ENCODE measurements around the gene LOXL1. TPM values are rescaled to one million over a fixed set of nuclear protein-coding genes. Genes with fewer than 3 reads are reported as not detected.

Gene LOXL1
- total and polyA plus RNA-seq, 9 of the 15 experiments (the other 6 are each of a cell fraction or from before 2014, with no cell fraction given): 0.14 TPM; not detected in 8

GRCh38 chr15:73900095-73900712, 26.1 kb upstream of the LOXL1 start:
- no peaks in the 10 kb centered on the region for H3K9me3 ChIP-seq (replicated peaks; ENCODE audit: control insufficient read depth, insufficient read depth, low read depth, low read length)
- peaks cover 7 to 77% of the 10 kb centered on the region in 2 experiments; a peak in 4 of 5 replicates for H3K27me3 ChIP-seq (ENCODE audit: control insufficient read depth in 2 of 2, insufficient read depth in 2 of 2, low read length in 2 of 2)
- no peaks in the 10 kb centered on the region for H3K36me3 ChIP-seq (ENCODE audit: control insufficient read depth, insufficient read depth, low read length)
- intact Hi-C loops (cut with micrococcal nuclease): no loop called here
- H2AFZ ChIP-seq (ENCODE audit: low read depth, low read length): no peak overlapping the region
- no peak overlapping the region for H3K27ac ChIP-seq (ENCODE audit: extremely low read depth, low read depth, low read length)
- no peak overlapping the region for H3K4me3 ChIP-seq
- H3K4me2 ChIP-seq (ENCODE audit: insufficient read depth, low read length): no peak overlapping the region
- H3K9me1 ChIP-seq (ENCODE audit: control insufficient read depth, insufficient read depth, low read length): no peaks in the 10 kb centered on the region
- CTCF ChIA-PET (ENCODE audit: low intra/inter-chr PET ratio): no interaction called here
- in situ Hi-C loops (cut with MboI): no loop called here
- POLR2A ChIA-PET: interaction anchor here (0.6 to 1.0 kb wide), 2 partner anchors 18 to 340 kb away, joined by 3 read pairs; no protein-coding TSS in a partner anchor
- no peak overlapping the region for H3K9ac ChIP-seq (ENCODE audit: insufficient read depth in 1 of 2, low read depth in 2 of 2, low read length in 2 of 2)
- BruUV-seq (replicated peaks): no TSS peak
- FAIRE-seq (no peak), ATAC-seq (no peak), DNase-seq (ENCODE audit: extremely low read depth in 1 of 4, low spot score in 3 of 4) (no peak)
- no peaks in the 10 kb centered on the region; the same call in none of the 2 replicates for H4K20me1 ChIP-seq (replicated peaks; ENCODE audit: control insufficient read depth, insufficient read depth, low read length)
- peaks cover 0 to 3% of the 10 kb centered on the region in 2 experiments; a peak in 1 of 5 replicates for H3K4me1 ChIP-seq (replicated peaks in 1 of 2; ENCODE audit: control insufficient read depth in 2 of 2, insufficient read depth in 2 of 2, low read length in 2 of 2)
- WGBS (ENCODE audit: insufficient coverage, low coverage, missing lambda C conversion rate): under 1% methylated on average over 10 of the region's 10 CpGs
- no peaks in the 10 kb centered on the region for H3K79me2 ChIP-seq (ENCODE audit: control insufficient read depth, insufficient read depth, low read length)
- TF ChIP-seq MLX (CRISPR knock-in tag; conservative IDR thresholded peaks at IDR 0.05): no peak
- no peak for TF ChIP-seq UBTF (IDR thresholded peaks at IDR 0.05; ENCODE audit: borderline replicate concordance in 1 of 2, low read depth in 2 of 2, low read length in 2 of 2)
- no peak for TF ChIP-seq ZNF146 (CRISPR knock-in tag; IDR thresholded peaks at IDR 0.05; ENCODE audit: unreplicated experiment)
- TF ChIP-seq GATAD2B (IDR thresholded peaks at IDR 0.05; ENCODE audit: borderline replicate concordance): no peak
- TF ChIP-seq SREBF2 (CRISPR knock-in tag; IDR thresholded peaks at IDR 0.05): no peak
- no peak for TF ChIP-seq ZNF436 (CRISPR knock-in tag; IDR thresholded peaks at IDR 0.05)
- TF ChIP-seq FIP1L1 (IDR thresholded peaks at IDR 0.05; ENCODE audit: low read depth, low read length, poor library complexity, severe bottlenecking): no peak
- no peak for TF ChIP-seq NFE2L1 (tag; IDR thresholded peaks at IDR 0.05; ENCODE audit: borderline replicate concordance, low read depth)
- TF ChIP-seq MCM2 (IDR thresholded peaks at IDR 0.05; ENCODE audit: low read depth): no peak
- no peak for TF ChIP-seq KLF6 (CRISPR knock-in tag; IDR thresholded peaks at IDR 0.05; ENCODE audit: borderline replicate concordance)
- TF ChIP-seq TFAM (CRISPR knock-in tag; conservative IDR thresholded peaks at IDR 0.05): no peak
- no peak for TF ChIP-seq SNRNP70 (optimal IDR thresholded peaks at IDR 0.05; ENCODE audit: low read depth, low read length)
- TF ChIP-seq ZHX1 (conservative IDR thresholded peaks at IDR 0.05; ENCODE audit: low read length): no peak

Data from K562 (cell line).